Measurements from ENCODE around the gene GAK.

GAK gene

GRCh38 chr4:832108-832507 lies 100.0 kb downstream of the GAK start:
- H3K4me3 ChIP-seq (ENCODE audit: low read depth, low read length): no peak overlapping the region
- DNase-seq (ENCODE audit: low read depth): no peak
- TF ChIP-seq CTCF (conservative IDR thresholded peaks at IDR 0.05; ENCODE audit: low read depth, low read length): no peak

GRCh38 chr4:831483-831805 lies 100.7 kb downstream of the GAK start:
- no peak for TF ChIP-seq CTCF (conservative IDR thresholded peaks at IDR 0.05; ENCODE audit: low read depth, low read length)
- no peak overlapping the region for H3K4me3 ChIP-seq (ENCODE audit: low read depth, low read length)
- DNase-seq (ENCODE audit: low read depth): no peak

GRCh38 chr4:830601-831482 lies 101.3 kb downstream of the GAK start:
- H3K4me3 ChIP-seq (ENCODE audit: low read depth, low read length): no peak overlapping the region
- no peak for DNase-seq (ENCODE audit: low read depth)
- no peak for TF ChIP-seq CTCF (conservative IDR thresholded peaks at IDR 0.05; ENCODE audit: low read depth, low read length)

GRCh38 chr4:829761-830600 lies 102.1 kb downstream of the GAK start:
- no peak for TF ChIP-seq CTCF (conservative IDR thresholded peaks at IDR 0.05; ENCODE audit: low read depth, low read length)

GRCh38 chr4:829291-829690 lies 102.8 kb downstream of the GAK start:
- H3K4me3 ChIP-seq (ENCODE audit: low read depth, low read length): no peak overlapping the region
- no peak for TF ChIP-seq CTCF (conservative IDR thresholded peaks at IDR 0.05; ENCODE audit: low read depth, low read length)
- DNase-seq (ENCODE audit: low read depth): no peak

More at GRCh38 chr4:829761-830600, 102.1 kb downstream of the GAK start:
- no peak for DNase-seq (ENCODE audit: low read depth)
- H3K4me3 ChIP-seq (ENCODE audit: low read depth, low read length): no peak overlapping the region

GRCh38 chr4:828641-829271 lies 103.4 kb downstream of the GAK start:
- peak; percentile 13 for TF ChIP-seq CTCF (conservative IDR thresholded peaks at IDR 0.05; ENCODE audit: low read depth, low read length)
- DNase-seq (ENCODE audit: low read depth): peak; percentile 14
- H3K4me3 ChIP-seq (ENCODE audit: low read depth, low read length): no peak overlapping the region

Measured in choroid plexus epithelial cell (primary cell).